ENCODE data around the gene JAM3.

DNA sequence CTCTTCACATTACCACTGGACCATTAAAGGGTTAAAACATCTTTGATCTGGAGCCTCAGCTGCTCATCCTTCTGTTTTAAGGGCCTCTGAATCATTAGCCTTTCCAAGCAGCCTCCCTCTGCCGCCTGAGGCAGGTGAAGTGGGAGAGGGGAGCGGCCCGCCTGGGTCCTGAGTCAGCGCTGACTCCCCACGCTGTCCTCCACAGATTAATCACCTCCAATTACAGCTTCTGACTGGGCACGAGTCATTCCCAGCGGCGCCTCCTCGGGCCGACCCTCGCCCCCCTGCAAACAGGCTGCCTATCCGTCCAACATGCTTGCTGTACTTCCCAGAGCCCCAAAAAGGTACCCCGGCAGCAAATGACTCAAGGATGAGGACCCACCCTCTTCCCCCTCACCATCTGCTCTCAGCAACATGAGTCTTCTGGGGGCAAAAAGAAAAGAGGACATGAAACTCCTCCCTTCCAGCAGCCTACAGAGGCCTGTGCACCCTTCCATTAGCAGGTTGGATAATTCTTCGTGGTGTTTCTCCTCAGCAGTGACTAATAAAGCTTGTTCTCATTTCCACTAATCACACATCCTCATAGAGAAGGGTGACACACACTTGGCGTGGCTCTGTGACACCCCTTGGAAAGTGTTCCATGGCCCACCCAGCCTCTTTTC, 44.3 kb upstream of the JAM3 start:
- TF ChIP-seq, protein P1, sequence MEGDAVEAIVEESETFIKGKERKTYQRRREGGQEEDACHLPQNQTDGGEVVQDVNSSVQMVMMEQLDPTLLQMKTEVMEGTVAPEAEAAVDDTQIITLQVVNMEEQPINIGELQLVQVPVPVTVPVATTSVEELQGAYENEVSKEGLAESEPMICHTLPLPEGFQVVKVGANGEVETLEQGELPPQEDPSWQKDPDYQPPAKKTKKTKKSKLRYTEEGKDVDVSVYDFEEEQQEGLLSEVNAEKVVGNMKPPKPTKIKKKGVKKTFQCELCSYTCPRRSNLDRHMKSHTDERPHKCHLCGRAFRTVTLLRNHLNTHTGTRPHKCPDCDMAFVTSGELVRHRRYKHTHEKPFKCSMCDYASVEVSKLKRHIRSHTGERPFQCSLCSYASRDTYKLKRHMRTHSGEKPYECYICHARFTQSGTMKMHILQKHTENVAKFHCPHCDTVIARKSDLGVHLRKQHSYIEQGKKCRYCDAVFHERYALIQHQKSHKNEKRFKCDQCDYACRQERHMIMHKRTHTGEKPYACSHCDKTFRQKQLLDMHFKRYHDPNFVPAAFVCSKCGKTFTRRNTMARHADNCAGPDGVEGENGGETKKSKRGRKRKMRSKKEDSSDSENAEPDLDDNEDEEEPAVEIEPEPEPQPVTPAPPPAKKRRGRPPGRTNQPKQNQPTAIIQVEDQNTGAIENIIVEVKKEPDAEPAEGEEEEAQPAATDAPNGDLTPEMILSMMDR (conservative IDR thresholded peaks at IDR 0.05; ENCODE audit: low read depth, low read length), result no peak
- no peak for TF ChIP-seq EZH2 (IDR thresholded peaks at IDR 0.05; ENCODE audit: low read length, unreplicated experiment)
- TF ChIP-seq EZH2phosphoT487 (IDR thresholded peaks at IDR 0.05; ENCODE audit: borderline replicate concordance, low read length), result no peak
